ENCODE measurements around the gene NLRP6.

- no peak for TF ChIP-seq POLR2A (IDR thresholded peaks at IDR 0.05)
- no peak for TF ChIP-seq CTCF (IDR thresholded peaks at IDR 0.05)
Measured at GRCh38 chr11:232783-233565, 45.2 kb upstream of the NLRP6 start.
